ENCODE data around the gene PNMT. TPM values are rescaled to one million over a fixed set of nuclear protein-coding genes. Genes with fewer than 3 reads are reported as not detected.

PNMT gene
- total RNA-seq, 2 donors from 2014 or later: 0.47 TPM; not detected in 1

- H3K27me3 ChIP-seq: peaks cover 11% of the 10 kb centered on the region
- intact Hi-C loops (cut with DNase I): loop anchor here (5.0 kb wide), 1 partner anchor 110 kb away; the partner anchor contains the start of gene GRB7
- H3K4me1 ChIP-seq: peaks cover 3% of the 10 kb centered on the region
- H3K4me3 ChIP-seq: peak overlapping the region; percentile 51
- peak overlapping the region; percentile 89 for H3K27ac ChIP-seq
- H3K9me3 ChIP-seq: no peaks in the 10 kb centered on the region
- no peaks in the 10 kb centered on the region for H3K36me3 ChIP-seq
- no peak for DNase-seq
- TF ChIP-seq, protein P1, sequence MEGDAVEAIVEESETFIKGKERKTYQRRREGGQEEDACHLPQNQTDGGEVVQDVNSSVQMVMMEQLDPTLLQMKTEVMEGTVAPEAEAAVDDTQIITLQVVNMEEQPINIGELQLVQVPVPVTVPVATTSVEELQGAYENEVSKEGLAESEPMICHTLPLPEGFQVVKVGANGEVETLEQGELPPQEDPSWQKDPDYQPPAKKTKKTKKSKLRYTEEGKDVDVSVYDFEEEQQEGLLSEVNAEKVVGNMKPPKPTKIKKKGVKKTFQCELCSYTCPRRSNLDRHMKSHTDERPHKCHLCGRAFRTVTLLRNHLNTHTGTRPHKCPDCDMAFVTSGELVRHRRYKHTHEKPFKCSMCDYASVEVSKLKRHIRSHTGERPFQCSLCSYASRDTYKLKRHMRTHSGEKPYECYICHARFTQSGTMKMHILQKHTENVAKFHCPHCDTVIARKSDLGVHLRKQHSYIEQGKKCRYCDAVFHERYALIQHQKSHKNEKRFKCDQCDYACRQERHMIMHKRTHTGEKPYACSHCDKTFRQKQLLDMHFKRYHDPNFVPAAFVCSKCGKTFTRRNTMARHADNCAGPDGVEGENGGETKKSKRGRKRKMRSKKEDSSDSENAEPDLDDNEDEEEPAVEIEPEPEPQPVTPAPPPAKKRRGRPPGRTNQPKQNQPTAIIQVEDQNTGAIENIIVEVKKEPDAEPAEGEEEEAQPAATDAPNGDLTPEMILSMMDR (IDR thresholded peaks at IDR 0.05): no peak
- peak overlapping the region; percentile 93 to 95 for H3K9ac ChIP-seq (ENCODE audit: low read depth in 2 of 2, low read length in 2 of 2)
Observed at GRCh38 chr17:39627047-39627711, 41.1 kb upstream of the PNMT start.

DNA sequence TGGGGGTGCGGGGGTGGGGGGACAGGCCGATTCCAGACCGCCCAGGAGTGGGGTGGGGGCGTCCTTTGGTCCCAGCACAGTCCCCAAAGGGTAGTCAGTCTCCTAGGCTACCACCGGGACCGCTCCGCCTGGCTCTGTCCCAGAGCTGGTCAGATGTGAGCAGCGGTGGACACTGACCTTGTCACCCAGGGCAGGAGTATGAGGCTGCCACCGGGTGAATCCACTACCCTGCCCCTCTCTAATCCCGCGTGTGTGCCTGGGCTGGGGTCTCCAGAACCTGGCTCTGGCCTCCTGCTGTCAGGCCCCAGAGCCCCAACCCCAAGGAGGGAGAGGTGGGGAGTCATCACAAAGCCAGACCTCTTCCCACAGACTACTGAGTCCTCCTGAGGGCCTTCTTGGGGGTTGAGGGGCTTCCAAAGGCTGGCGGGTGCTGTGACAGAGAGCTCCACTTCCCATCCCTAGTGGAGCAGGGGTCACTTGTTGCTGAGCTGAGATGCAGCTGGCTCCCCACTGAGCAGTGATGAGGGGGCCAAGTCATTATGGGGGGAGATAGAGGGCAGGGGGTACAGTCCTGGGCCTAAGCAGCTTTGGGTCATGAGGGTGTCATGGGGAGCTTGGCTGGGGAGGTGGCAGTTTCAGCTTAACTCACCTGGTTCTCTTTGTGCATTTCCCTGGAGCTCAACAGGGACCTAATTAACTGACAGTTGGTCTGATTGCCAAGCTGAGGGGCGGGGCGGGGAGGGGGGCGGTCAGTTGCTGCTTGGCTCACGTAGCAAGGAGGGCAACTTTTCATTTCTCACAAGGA is 40.3 kb upstream of the PNMT start:
- TF ChIP-seq, protein P1 (IDR thresholded peaks at IDR 0.05): no peak
- no peaks in the 10 kb centered on the region for H3K36me3 ChIP-seq
- H3K4me3 ChIP-seq: peak overlapping the region; percentile 51
- peaks cover 11% of the 10 kb centered on the region for H3K27me3 ChIP-seq
- peak overlapping the region; percentile 89 for H3K27ac ChIP-seq
- no peaks in the 10 kb centered on the region for H3K9me3 ChIP-seq
- intact Hi-C loops (cut with DNase I): loop anchor here (5.0 kb wide), 1 partner anchor 109 kb away; the partner anchor contains the start of gene GRB7
- H3K9ac ChIP-seq (ENCODE audit: low read depth in 2 of 2, low read length in 2 of 2): peak overlapping the region; percentile 93 to 95
- peak; percentile 79 for DNase-seq
- H3K4me1 ChIP-seq: peaks cover 4% of the 10 kb centered on the region

- TF ChIP-seq, protein P1 (IDR thresholded peaks at IDR 0.05): no peak
- peak overlapping the region; percentile 89 for H3K27ac ChIP-seq
- H3K4me1 ChIP-seq: peaks cover 13% of the 10 kb centered on the region
- intact Hi-C loops (cut with DNase I): loop anchor here (5.0 kb wide), 1 partner anchor 108 kb away; the partner anchor contains the start of gene GRB7
- peak overlapping the region; percentile 15 for H3K4me3 ChIP-seq
- H3K27me3 ChIP-seq: peaks cover 11% of the 10 kb centered on the region
- peak; percentile 91 for DNase-seq
- H3K9me3 ChIP-seq: no peaks in the 10 kb centered on the region
- no peaks in the 10 kb centered on the region for H3K36me3 ChIP-seq
- peak overlapping the region; percentile 65 to 93 for H3K9ac ChIP-seq (ENCODE audit: low read depth in 2 of 2, low read length in 2 of 2)
Observed at GRCh38 chr17:39628655-39629493, 39.4 kb upstream of the PNMT start.

- Histone ChIP-seq H3K27me3 (peaks cover 11% of the 10 kb centered on the region), H3K36me3 (no peaks in the 10 kb centered on the region), H3K9ac (ENCODE audit: low read depth in 2 of 2, low read length in 2 of 2) (peak overlapping the region; percentile 40 to 93), H3K27ac (peak overlapping the region; percentile 89), H3K4me1 (peaks cover 18% of the 10 kb centered on the region), H3K9me3 (no peaks in the 10 kb centered on the region), H3K4me3 (peak overlapping the region; percentile 13)
- peak; percentile 86 for DNase-seq
- TF ChIP-seq, protein P1 (IDR thresholded peaks at IDR 0.05): no peak
- intact Hi-C loops (cut with DNase I): loop anchor here (5.0 kb wide), 1 partner anchor 108 kb away; the partner anchor contains the start of gene GRB7
Observed at GRCh38 chr17:39629494-39629880, 38.8 kb upstream of the PNMT start.

DNA sequence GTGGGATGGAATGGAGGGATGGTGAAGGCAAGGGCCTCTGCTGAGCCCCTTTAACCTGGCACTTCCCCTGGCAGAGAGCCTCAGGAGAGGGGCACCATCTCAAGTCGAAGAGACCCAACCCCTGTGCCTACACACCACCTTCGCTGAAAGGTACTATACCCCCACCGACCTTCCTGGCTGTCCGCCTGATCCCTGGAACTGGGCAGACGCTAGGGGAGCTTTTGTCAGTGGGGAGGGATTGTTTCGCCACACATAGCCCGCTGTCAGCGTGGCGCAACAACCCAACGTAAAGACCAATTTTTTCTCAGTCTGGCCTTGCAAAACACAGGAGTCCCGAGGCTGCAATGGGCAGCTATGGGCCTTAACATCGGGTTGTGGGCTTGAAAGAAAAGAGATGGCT is 38.4 kb upstream of the PNMT start:
- Histone ChIP-seq H3K27me3 (peaks cover 11% of the 10 kb centered on the region), H3K9ac (ENCODE audit: low read depth in 2 of 2, low read length in 2 of 2) (peak overlapping the region; percentile 40 to 93), H3K36me3 (no peaks in the 10 kb centered on the region), H3K27ac (peak overlapping the region; percentile 89), H3K9me3 (no peaks in the 10 kb centered on the region), H3K4me1 (peaks cover 19% of the 10 kb centered on the region), H3K4me3 (peak overlapping the region; percentile 13)
- intact Hi-C loops (cut with DNase I): loop anchor here (5.0 kb wide), 1 partner anchor 107 kb away; the partner anchor contains the start of gene GRB7
- DNase-seq: no peak
- TF ChIP-seq, protein P1 (IDR thresholded peaks at IDR 0.05): no peak

Measured in colonic mucosa (tissue), 4 donors.